H1 (cell line): ENCODE data around the gene CAPG.

Experiments used
- BRCA1 ChIP-seq: IDR thresholded peaks from 2 replicates; pipeline ENCODE4 v1.6.1; 2012; ENCODE audit warnings: low read depth, low read length, improper control_type of control experiment
- EZH2 ChIP-seq: fragments of 200-600 bp; sonication (generic); IDR thresholded peaks from 2 replicates; pipeline ENCODE4 v1.7.1; 2012; ENCODE audit warnings: low read depth, mild to moderate bottlenecking, moderate library complexity, low read length, inconsistent platforms; ENCODE audit not compliant: severe bottlenecking
- GABPA ChIP-seq: IDR thresholded peaks from 2 replicates; pipeline ENCODE4 v1.6.1; 2011; ENCODE audit warnings: mild to moderate bottlenecking, low read length, moderate library complexity, borderline replicate concordance; ENCODE audit not compliant: insufficient read depth
- JUND ChIP-seq: IDR thresholded peaks from 2 replicates; pipeline ENCODE4 v1.6.1; 2011; ENCODE audit warnings: mild to moderate bottlenecking, improper control_type of control experiment, low read length
- KDM5A ChIP-seq: fragments of 200-600 bp; IDR thresholded peaks from 2 replicates; pipeline ENCODE4 v1.7.1; 2012; ENCODE audit warnings: mild to moderate bottlenecking, low read length, inconsistent platforms, mixed read lengths
- POLR2A ChIP-seq, 2 experiments: IDR thresholded peaks; 1 replicate in 1 of 2; 2 replicates in 1 of 2; pipeline ENCODE4 v1.6.1; 2011; ENCODE audit warnings: low read depth in 2 of 2, low read length in 2 of 2, mild to moderate bottlenecking in 2 of 2; ENCODE audit errors: control extremely low read depth in 1 of 2
- POLR2AphosphoS5 ChIP-seq: IDR thresholded peaks from 2 replicates; pipeline ENCODE4 v1.6.1; 2011; ENCODE audit warnings: low read depth, low read length
- RAD21 ChIP-seq, 2 experiments: IDR thresholded peaks in 1 of 2; conservative IDR thresholded peaks in 1 of 2; 2 replicates each; pipeline ENCODE4 v1.6.1; 2011; ENCODE audit warnings: low read depth in 2 of 2, low read length in 2 of 2, improper control_type of control experiment in 1 of 2, inconsistent platforms in 1 of 2, mild to moderate bottlenecking in 1 of 2, moderate library complexity in 1 of 2
- RFX5 ChIP-seq: IDR thresholded peaks from 2 replicates; pipeline ENCODE4 v1.6.1; 2011; ENCODE audit warnings: low read depth, low read length, improper control_type of control experiment, borderline replicate concordance
- RXRA ChIP-seq: IDR thresholded peaks from 2 replicates; pipeline ENCODE4 v1.6.1; 2011; ENCODE audit warnings: low read depth, mild to moderate bottlenecking, low read length, moderate library complexity; ENCODE audit not compliant: insufficient read depth
- SRF ChIP-seq: IDR thresholded peaks from 2 replicates; pipeline ENCODE4 v1.6.1; 2011; ENCODE audit warnings: mild to moderate bottlenecking, low read depth, low read length, moderate library complexity
- TAF1 ChIP-seq: IDR thresholded peaks from 2 replicates; pipeline ENCODE4 v1.6.1; 2011; ENCODE audit warnings: mild to moderate bottlenecking, low read depth, low read length
- TF ChIP-seq, protein P1 (sequence below), 3 experiments: IDR thresholded peaks; 1 replicate in 2 of 3; 2 replicates in 1 of 3; pipeline versions ENCODE4 v1.5.1 to v1.6.1; 2011; ENCODE audit warnings: low read length in 3 of 3, mild to moderate bottlenecking in 3 of 3, inconsistent platforms in 2 of 3, low read depth in 1 of 3, moderate library complexity in 1 of 3; ENCODE audit not compliant: insufficient read depth in 1 of 3; ENCODE audit errors: control extremely low read depth in 1 of 3

DNA sequence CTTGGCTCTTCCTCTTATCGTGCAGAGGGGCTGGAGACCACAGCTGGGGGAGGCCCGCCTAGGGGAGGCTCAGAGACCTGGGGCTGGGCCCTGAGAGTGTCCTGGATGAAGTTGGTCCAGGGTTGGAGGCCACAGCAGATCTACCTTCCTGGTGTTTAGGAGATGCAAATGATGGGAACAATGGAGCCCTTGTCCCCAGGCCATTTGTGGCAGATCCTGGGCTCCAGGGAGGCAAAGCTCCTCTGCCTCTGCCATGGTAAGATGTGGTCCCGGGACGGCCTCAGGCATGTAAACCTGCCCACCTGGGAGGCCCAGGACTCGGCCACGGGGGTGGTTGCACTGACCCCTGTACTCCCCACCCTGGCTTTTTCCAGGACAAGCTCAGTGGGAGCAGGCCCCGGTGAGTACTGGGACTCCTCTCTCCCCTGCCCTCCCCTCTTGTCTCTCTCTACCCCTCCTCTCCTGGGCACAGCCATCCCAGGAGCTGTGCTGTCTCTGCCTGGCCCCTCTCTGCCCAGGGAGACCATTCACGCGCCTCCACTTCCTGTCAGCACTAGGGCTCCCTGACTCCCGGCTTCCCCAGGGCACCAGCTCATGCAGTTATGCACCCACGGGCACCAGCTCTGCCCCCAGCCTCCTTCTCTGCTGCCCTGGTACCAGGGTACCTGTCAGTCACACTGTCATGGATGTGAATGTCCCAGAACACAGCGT lies 19.2 kb upstream of the CAPG start:
- TF ChIP-seq KDM5A (no peak), POLR2AphosphoS5 (no peak), BRCA1 (no peak), SRF (no peak), POLR2A (IDR thresholded peaks at IDR 0.05; ENCODE audit: control extremely low read depth in 1 of 2, low read depth in 2 of 2, low read length in 2 of 2) (no peak), RAD21 (IDR thresholded peaks at IDR 0.05 in 1 of 2, conservative IDR thresholded peaks at IDR 0.05 in 1 of 2; ENCODE audit: low read depth in 2 of 2, low read length in 2 of 2) (no peak), RXRA (no peak), JUND (no peak), TAF1 (no peak), EZH2 (no peak), RFX5 (no peak), GABPA (no peak)
- TF ChIP-seq, protein P1, sequence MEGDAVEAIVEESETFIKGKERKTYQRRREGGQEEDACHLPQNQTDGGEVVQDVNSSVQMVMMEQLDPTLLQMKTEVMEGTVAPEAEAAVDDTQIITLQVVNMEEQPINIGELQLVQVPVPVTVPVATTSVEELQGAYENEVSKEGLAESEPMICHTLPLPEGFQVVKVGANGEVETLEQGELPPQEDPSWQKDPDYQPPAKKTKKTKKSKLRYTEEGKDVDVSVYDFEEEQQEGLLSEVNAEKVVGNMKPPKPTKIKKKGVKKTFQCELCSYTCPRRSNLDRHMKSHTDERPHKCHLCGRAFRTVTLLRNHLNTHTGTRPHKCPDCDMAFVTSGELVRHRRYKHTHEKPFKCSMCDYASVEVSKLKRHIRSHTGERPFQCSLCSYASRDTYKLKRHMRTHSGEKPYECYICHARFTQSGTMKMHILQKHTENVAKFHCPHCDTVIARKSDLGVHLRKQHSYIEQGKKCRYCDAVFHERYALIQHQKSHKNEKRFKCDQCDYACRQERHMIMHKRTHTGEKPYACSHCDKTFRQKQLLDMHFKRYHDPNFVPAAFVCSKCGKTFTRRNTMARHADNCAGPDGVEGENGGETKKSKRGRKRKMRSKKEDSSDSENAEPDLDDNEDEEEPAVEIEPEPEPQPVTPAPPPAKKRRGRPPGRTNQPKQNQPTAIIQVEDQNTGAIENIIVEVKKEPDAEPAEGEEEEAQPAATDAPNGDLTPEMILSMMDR (IDR thresholded peaks at IDR 0.05; ENCODE audit: control extremely low read depth in 1 of 3, insufficient read depth in 1 of 3, low read depth in 1 of 3, low read length in 3 of 3), result no peak
